ENCODE data around the gene CTTN. TPM values are rescaled to one million over a fixed set of nuclear protein-coding genes. Genes with fewer than 3 reads are reported as not detected.
"Not testable (repeated sequence)": the region's sequence is repeated elsewhere in the genome, so short reads cannot be mapped to it uniquely, and the experiment has no call there.

CTTN gene
- total RNA-seq, 1 donor from 2014 or later, result 227 TPM

- Histone ChIP-seq H3K9me3 (no peaks in the 10 kb centered on the region), H3K4me1 (no peaks in the 10 kb centered on the region), H3K27ac (no peak overlapping the region), H3K27me3 (no peaks in the 10 kb centered on the region), H3K4me3 (no peak overlapping the region), H3K36me3 (peaks cover 0 to 74% of the 10 kb centered on the region in 2 donors)
- intact Hi-C loops (cut with DNase I), result no loop called here
- no peak for DNase-seq (ENCODE audit: extremely low spot score in 2 of 2)
- TF ChIP-seq POLR2AphosphoS5 (IDR thresholded peaks at IDR 0.05; ENCODE audit: insufficient read depth in 1 of 2, low read depth in 1 of 2), result no peak
- no peak for TF ChIP-seq POLR2A (IDR thresholded peaks at IDR 0.05)
- TF ChIP-seq CTCF (IDR thresholded peaks at IDR 0.05), result no peak
These were observed 9.5 kb downstream of the CTTN start for GRCh38 chr11:70407814-70408213.

GRCh38 chr11:70408326-70408725 lies 10.0 kb downstream of the CTTN start:
- H3K27me3 ChIP-seq; H3K4me3 ChIP-seq; DNase-seq (ENCODE audit: extremely low spot score in 2 of 2); H3K4me1 ChIP-seq; H3K9me3 ChIP-seq; intact Hi-C loops (cut with DNase I); H3K27ac ChIP-seq: not testable (repeated sequence)
- H3K36me3 ChIP-seq, result peaks cover 0 to 79% of the 10 kb centered on the region in 2 donors

GRCh38 chr11:70409437-70409836 lies 11.1 kb downstream of the CTTN start:
- intact Hi-C loops (cut with DNase I), result no loop called here
- no peak for TF ChIP-seq CTCF (IDR thresholded peaks at IDR 0.05)
- no peaks in the 10 kb centered on the region for H3K4me1 ChIP-seq
- H3K27me3 ChIP-seq, result no peaks in the 10 kb centered on the region
- no peak overlapping the region for H3K4me3 ChIP-seq
- H3K9me3 ChIP-seq, result no peaks in the 10 kb centered on the region
- DNase-seq (ENCODE audit: extremely low spot score in 2 of 2), result no peak
- peaks cover 0 to 90% of the 10 kb centered on the region in 2 donors for H3K36me3 ChIP-seq
- no peak overlapping the region for H3K27ac ChIP-seq

- Histone ChIP-seq H3K27me3 (no peaks in the 10 kb centered on the region), H3K4me3 (no peak overlapping the region), H3K4me1 (no peaks in the 10 kb centered on the region), H3K9me3 (no peaks in the 10 kb centered on the region), H3K27ac (no peak overlapping the region), H3K36me3 (peaks cover 0 to 94% of the 10 kb centered on the region in 2 donors)
- intact Hi-C loops (cut with DNase I), result loop anchor here (10.0 kb wide), 1 partner anchor 135 kb away; the partner anchor contains the start of gene PPFIA1
- no peak for TF ChIP-seq POLR2AphosphoS5 (IDR thresholded peaks at IDR 0.05; ENCODE audit: insufficient read depth in 1 of 2, low read depth in 1 of 2)
- TF ChIP-seq CTCF (IDR thresholded peaks at IDR 0.05), result no peak
- TF ChIP-seq POLR2A (IDR thresholded peaks at IDR 0.05), result no peak
- DNase-seq (ENCODE audit: extremely low spot score in 2 of 2), result no peak
These were observed 11.5 kb downstream of the CTTN start for GRCh38 chr11:70409871-70410270.

GRCh38 chr11:70410276-70411205 lies 12.2 kb downstream of the CTTN start:
- Histone ChIP-seq H3K36me3 (peaks cover 0 to 99% of the 10 kb centered on the region in 2 donors), H3K4me1 (no peaks in the 10 kb centered on the region), H3K9me3 (no peaks in the 10 kb centered on the region), H3K4me3 (no peak overlapping the region), H3K27me3 (no peaks in the 10 kb centered on the region), H3K27ac (no peak overlapping the region)
- DNase-seq (ENCODE audit: extremely low spot score in 2 of 2), result no peak
- intact Hi-C loops (cut with DNase I), result loop anchor here (10.0 kb wide), 1 partner anchor 136 kb away; the partner anchor contains the start of gene PPFIA1
- TF ChIP-seq POLR2A (IDR thresholded peaks at IDR 0.05) (no peak), CTCF (IDR thresholded peaks at IDR 0.05) (no peak), POLR2AphosphoS5 (IDR thresholded peaks at IDR 0.05; ENCODE audit: insufficient read depth in 1 of 2, low read depth in 1 of 2) (no peak)
